ENCODE data around the gene BLM. TPM values are rescaled to one million over a fixed set of nuclear protein-coding genes. Genes with fewer than 3 reads are reported as not detected.

Gene BLM
- total and polyA plus RNA-seq, 2 of the 13 experiments (the other 11 are each of a cell fraction or from before 2014, with no cell fraction given): 5.1 to 11.8 TPM

GRCh38 chr15:90691982-90692773, 25.0 kb upstream of the BLM start:
- intact Hi-C loops (cut with micrococcal nuclease; ENCODE audit: unreplicated experiment): no loop called here
- BruUV-seq (replicated peaks): no TSS peak
- TF ChIP-seq ZFP62 (CRISPR knock-in tag; IDR thresholded peaks at IDR 0.05): no peak
- TF ChIP-seq ZUFSP (CRISPR knock-in tag; IDR thresholded peaks at IDR 0.05; ENCODE audit: borderline replicate concordance): no peak
- TF ChIP-seq, protein P1, sequence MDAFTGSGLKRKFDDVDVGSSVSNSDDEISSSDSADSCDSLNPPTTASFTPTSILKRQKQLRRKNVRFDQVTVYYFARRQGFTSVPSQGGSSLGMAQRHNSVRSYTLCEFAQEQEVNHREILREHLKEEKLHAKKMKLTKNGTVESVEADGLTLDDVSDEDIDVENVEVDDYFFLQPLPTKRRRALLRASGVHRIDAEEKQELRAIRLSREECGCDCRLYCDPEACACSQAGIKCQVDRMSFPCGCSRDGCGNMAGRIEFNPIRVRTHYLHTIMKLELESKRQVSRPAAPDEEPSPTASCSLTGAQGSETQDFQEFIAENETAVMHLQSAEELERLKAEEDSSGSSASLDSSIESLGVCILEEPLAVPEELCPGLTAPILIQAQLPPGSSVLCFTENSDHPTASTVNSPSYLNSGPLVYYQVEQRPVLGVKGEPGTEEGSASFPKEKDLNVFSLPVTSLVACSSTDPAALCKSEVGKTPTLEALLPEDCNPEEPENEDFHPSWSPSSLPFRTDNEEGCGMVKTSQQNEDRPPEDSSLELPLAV (CRISPR knock-in tag; conservative IDR thresholded peaks at IDR 0.05; ENCODE audit: low read depth): no peak
- no peak for TF ChIP-seq ZNF382 (CRISPR knock-in tag; IDR thresholded peaks at IDR 0.05; ENCODE audit: borderline replicate concordance)
- TF ChIP-seq, protein P2, sequence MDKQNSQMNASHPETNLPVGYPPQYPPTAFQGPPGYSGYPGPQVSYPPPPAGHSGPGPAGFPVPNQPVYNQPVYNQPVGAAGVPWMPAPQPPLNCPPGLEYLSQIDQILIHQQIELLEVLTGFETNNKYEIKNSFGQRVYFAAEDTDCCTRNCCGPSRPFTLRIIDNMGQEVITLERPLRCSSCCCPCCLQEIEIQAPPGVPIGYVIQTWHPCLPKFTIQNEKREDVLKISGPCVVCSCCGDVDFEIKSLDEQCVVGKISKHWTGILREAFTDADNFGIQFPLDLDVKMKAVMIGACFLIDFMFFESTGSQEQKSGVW (CRISPR knock-in tag; IDR thresholded peaks at IDR 0.05; ENCODE audit: borderline replicate concordance): no peak
- TF ChIP-seq ATF7 (IDR thresholded peaks at IDR 0.05): no peak
- TF ChIP-seq ATF7 (CRISPR knock-in tag; IDR thresholded peaks at IDR 0.05): no peak
- TF ChIP-seq, protein P3, sequence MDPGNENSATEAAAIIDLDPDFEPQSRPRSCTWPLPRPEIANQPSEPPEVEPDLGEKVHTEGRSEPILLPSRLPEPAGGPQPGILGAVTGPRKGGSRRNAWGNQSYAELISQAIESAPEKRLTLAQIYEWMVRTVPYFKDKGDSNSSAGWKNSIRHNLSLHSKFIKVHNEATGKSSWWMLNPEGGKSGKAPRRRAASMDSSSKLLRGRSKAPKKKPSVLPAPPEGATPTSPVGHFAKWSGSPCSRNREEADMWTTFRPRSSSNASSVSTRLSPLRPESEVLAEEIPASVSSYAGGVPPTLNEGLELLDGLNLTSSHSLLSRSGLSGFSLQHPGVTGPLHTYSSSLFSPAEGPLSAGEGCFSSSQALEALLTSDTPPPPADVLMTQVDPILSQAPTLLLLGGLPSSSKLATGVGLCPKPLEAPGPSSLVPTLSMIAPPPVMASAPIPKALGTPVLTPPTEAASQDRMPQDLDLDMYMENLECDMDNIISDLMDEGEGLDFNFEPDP (CRISPR knock-in tag; conservative IDR thresholded peaks at IDR 0.05): no peak
- TF ChIP-seq ZNF274 (CRISPR knock-in tag; IDR thresholded peaks at IDR 0.05): no peak
- no peak for TF ChIP-seq SP2 (CRISPR knock-in tag; IDR thresholded peaks at IDR 0.05)
- TF ChIP-seq ZNF850 (CRISPR knock-in tag; conservative IDR thresholded peaks at IDR 0.05): no peak
- TF ChIP-seq ZNF44 (CRISPR knock-in tag; IDR thresholded peaks at IDR 0.05): no peak

More at GRCh38 chr15:90691982-90692773, 25.0 kb upstream of the BLM start:
- H3K79me2 ChIP-seq (ENCODE audit: insufficient read depth, low read length): no peaks in the 10 kb centered on the region
- H3K36me3 ChIP-seq (replicated peaks in 1 of 2; ENCODE audit: control insufficient read depth in 1 of 2, insufficient read depth in 2 of 2, low read length in 2 of 2): no peaks in the 10 kb centered on the region
- FAIRE-seq (no peak), ATAC-seq (no peak), DNase-seq (ENCODE audit: low spot score) (no peak)
- in situ Hi-C loops (cut with HindIII; ENCODE audit: extremely low pct_ligation_motif_present, low pct_unique_long_range_greater_than_20kb): loop anchor here (5.0 kb wide), 1 partner anchor 45 kb away; no protein-coding TSS in a partner anchor
- H3K4me2 ChIP-seq (ENCODE audit: low read depth, low read length): no peak overlapping the region
- H3K27ac ChIP-seq (ENCODE audit: extremely low read length, insufficient read depth, low read length): no peak overlapping the region
- no peak overlapping the region for H3K9ac ChIP-seq (ENCODE audit: insufficient read depth, low read depth, low read length)
- H3K4me1 ChIP-seq (ENCODE audit: insufficient read depth, low read length): no peaks in the 10 kb centered on the region
- CTCF ChIA-PET (ENCODE audit: low intra/inter-chr PET ratio, low total read pairs): no interaction called here
- no peaks in the 10 kb centered on the region for H4K20me1 ChIP-seq (ENCODE audit: insufficient read depth, low read length)
- WGBS (ENCODE audit: low lambda C conversion rate): 37% methylated on average over 4 of the region's 4 CpGs
- no peak overlapping the region for H2AFZ ChIP-seq (ENCODE audit: low read length)
- H3K4me3 ChIP-seq (replicated peaks in 1 of 3; ENCODE audit: insufficient read depth in 1 of 3, low read depth in 2 of 3, low read length in 3 of 3): no peak overlapping the region
- no peaks in the 10 kb centered on the region for H3K27me3 ChIP-seq (ENCODE audit: control insufficient read depth in 1 of 2, insufficient read depth in 2 of 2, low read length in 2 of 2)
- POLR2A ChIA-PET: no interaction called here
- no peaks in the 10 kb centered on the region for H3K9me3 ChIP-seq (ENCODE audit: low read length)

Data from HepG2 (cell line).